NCI-H1694 treated with DMSO at 0.1 percent for 48 hours (cell line): ENCODE data around the gene APOBEC4.
A peak's percentile ranks its signal among the peaks of the same experiment; 100 is the strongest.
"Not testable (repeated sequence)": the region's sequence is repeated elsewhere in the genome, so short reads cannot be mapped to it uniquely, and the experiment has no call there.

Source experiments
- DNase-seq: peaks from one replicate; lab custom pipeline; 2025; lab: John Stamatoyannopoulos, UW

The APOBEC4 gene

DNA sequence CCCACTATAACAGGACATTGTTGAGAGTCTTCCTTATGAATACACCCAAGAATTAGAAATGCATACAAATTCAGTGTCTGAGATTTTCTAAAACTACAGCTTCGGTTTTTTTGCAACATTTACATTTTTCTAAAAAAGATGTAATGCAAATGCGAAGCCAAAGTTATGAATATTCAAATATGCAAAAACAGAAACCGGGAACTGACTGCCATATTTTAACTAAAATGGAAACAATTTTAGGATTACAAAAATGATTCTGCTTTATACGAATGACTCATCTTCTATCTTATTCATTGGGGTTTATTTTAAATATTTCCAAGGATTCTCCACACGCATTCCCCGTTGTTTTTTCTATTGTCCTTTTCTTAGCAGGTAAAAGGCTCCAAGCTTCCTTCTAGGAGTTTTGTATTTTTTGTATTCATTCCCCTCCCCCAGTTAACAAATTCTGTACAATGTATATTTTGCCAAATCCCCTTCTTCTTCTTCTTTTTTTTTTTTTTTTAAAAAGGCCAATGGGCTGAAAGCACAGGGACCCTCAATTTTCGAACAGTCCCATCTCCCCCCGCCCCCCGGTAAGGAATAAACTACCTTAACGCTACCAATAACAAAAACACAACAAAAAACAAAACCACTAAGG, 18.6 kb downstream of the APOBEC4 start:
- no peak for DNase-seq

DNA sequence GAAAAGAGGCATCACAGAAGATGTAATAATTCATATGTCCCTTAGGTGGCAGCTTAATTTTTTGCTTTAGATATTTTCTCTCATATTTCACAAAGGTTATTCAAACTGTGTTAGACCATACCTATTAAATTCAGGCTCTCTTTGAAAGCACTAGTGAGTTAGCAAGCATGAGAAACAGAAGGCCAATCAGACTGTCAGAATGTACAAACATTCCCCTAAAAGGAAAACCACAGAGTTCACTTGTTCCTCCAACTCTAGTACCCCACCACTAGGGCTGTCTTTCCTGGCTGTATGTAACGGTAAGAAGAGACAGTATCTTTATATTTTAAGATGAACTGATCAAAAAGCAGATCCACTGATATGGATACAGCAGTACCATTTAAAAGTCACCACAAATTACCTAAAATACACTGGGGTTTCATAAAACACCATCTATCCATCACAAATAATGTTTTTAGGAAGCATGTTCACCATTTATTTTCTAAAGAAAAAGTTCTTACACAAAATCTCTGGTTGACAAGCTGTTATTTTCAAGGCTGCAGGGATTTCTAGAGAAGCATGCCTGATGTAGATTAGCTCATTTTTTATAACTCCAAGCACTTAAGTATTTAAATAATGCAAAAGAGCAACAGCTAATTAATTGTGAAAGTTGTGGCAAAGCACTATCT, 19.3 kb downstream of the APOBEC4 start:
- peak; percentile 88 for DNase-seq

DNA sequence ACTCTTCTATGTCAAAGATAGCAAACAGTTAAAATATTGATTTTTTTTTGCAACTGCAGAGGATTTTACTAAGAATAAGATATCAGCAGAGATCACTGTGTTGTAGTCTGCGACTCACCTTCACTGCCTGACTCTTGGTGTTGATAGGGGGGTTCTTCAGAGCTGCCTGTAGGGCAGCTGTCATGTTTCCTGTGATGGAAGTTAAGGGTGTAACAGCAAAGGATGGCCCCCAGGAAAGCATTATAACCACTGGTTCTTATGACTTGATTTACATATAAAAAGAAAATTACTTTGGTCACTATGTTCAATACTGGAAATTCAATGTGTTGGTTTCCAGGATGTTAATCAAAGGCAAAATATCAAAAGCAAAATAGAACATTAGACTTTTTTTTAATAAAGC, 20.2 kb downstream of the APOBEC4 start:
- DNase-seq = no peak

DNA sequence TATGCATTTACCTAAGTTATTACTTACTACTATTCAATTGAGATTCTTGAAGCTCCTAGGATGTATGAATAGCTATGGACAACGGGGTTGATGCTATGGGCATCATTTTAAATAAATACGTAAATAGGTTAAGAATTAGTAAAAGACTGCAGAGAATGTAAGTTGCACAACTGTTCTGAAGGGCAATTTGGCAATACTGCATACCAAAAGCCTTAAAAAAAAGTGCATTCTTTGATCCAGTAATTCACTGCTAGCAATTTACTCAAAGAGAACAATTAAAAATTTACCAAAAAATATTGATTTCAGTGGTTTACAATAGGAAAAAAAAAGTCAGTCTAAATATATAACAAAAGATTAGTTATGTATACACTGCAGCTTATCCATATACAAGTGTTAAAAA, 21.0 kb downstream of the APOBEC4 start:
- no peak for DNase-seq

DNA sequence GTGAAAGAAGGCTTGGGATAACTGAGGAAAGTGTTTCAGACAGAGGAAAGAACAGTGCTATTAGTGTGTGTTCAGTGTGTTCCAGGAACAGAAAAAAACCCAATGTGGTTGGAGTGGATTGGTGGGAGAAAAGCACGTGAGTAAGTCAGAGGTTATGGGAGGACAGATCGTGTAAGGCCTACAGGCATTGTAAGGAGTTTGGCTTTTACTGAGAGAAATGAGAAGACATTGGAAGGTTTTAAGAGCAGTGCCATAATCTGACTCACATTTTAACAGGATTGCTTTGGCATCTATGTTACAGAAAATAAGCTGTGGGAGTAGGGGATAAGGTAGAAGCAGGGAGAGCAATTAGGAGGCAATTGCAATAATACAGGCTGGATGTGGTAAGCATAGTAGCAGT, 22.4 kb downstream of the APOBEC4 start:
- DNase-seq = no peak

DNA sequence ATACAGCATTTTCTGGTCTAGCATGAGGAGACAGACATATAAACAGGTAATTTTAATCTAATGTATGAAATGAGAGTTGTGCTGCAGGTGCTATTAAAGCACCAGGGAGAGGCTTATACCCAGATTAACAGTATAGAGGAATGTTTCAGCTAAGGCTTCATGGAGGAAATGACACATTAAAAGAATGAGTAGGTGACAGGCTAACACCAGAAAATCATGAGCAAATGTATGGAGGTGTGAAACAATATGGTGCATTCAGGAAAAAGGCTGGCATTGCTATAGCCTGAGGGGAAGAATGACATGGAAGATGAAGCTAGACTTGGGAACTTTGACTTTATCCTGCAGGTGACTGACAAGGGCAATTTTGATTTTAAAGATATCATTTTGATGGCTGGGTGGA, 24.6 kb downstream of the APOBEC4 start:
- DNase-seq = no peak

DNA sequence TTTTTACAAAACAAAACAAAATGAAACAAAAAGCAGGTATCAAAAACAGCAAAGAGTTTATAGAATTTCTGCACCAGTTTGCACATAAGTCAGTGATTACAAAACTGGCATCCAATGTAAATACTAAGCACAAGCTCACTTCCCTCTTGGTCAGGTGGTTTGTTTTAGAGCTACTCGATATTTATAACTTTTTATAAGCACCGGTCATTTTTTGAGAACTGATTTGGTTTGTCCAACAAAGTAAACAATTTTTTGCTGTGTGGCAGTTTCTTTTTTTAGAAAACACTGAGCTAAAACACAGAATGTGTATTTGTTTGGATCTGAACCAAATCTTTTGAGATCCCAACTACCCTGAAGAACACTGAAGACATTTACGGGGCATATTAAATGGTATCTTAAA, 26.9 kb downstream of the APOBEC4 start:
- DNase-seq = not testable (repeated sequence)

DNA sequence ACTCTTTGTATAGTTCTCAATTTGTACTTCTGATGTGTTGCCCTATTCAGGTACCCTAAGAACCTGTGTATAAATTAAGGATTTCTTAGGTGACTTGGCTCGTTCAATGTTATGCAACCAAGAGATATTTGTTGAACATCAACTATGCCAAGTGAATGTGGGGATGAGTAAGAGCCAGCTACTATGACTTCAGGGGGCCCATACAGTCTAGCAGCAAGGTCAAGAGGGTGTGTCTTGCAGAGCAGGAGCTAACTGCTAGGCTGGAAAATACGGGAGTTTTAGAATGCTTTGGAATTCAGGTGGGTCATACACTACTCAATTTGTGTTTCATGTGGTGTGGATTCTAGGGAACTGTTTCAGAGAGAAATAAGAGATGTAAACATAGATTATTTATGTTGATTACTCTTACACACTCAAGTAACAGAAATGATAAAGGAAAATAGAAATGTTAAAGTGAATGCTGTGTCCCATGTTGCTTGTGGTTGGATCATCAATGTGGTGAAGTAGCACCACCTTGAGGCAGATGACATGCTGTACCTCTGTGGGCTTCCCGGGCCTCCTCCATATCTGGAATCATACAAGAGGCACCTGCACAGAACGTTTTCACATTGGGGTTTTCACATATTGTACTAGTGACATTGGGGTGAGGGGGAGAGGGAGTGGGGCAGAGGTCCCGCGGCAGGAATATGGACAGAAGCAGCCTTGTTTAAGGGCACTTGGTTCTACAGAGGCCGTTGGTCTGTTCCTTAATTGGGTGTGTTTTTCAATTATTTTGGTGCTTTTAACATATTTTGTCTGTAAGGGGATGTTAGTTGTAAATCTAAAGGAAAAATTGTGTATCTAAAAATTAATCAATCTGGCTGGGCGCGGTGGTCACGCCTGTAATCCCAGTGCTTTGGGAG, 30.0 kb downstream of the APOBEC4 start:
- DNase-seq = peak; percentile 64

DNA sequence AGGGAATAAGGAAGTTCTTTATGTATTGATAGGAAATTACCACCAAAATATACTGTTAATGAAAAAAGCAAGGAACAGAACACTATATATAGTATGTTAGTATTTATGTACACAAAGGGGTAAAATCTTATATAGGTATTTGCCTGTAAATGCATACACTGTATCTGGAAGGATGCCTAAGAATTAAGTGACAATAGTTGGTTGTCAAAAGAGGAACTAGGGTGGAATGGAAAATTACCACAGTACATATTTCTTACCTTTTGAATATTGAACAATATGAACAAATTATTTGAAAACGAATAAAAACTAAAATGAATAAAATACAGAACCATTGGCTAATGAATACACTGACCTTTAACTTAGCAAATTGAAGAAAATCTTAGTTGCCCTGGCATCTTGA, 31.1 kb downstream of the APOBEC4 start:
- DNase-seq = no peak

DNA sequence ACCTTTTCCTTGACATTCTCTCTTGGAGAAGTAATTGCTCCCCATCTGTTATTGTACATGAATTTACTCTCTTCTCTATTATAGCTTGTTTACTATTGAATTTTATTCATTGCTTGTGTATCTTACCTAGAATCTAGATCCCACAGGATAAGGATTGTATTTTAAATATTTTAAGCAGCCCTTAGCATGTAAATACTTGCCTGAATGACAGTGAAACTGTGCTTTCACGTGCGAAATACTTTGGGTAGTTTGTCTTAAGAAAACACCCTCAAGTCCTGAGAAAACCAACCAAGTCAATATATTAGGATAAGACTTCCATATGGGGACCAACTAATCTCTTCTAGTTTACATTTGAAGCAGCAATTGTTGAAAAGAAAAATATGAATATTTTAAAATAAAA, 32.8 kb downstream of the APOBEC4 start:
- no peak for DNase-seq

DNA sequence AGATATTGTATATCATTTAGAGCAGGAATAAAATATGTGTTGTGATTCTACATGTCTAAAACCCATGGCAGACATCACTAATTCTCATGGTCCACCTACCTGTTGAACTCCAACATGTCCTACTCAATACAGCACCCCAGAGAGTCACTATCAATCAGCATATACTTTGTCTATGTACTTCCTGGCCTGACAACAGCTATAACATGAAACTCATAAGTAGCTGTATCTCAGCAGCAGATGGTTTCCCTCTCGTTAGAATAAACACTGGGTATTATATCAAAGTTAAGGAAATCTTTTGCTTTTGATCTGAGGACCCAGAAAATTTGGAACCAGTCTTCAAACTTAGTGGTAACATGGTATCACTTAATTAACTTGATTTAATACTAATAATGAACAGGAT, 33.3 kb downstream of the APOBEC4 start:
- DNase-seq = no peak

DNA sequence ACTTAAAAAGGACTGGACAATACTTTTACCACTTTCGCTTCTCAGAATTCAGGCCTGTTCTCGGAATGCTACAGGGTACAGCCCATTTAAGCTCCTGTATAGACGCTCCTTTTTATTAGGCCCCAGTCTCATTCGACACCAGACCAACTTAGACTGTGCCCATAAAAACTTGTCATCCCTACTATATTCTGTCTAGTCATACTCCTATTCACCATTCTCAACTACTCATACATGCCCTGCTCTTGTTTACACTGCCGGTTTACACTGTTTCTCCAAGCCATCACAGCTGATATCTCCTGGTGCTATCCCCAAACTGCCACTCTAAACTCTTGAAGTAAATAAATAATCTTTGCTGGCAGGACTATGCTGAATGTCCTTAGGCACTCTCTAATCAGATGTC, 34.9 kb downstream of the APOBEC4 start:
- DNase-seq = not testable (repeated sequence)

DNA sequence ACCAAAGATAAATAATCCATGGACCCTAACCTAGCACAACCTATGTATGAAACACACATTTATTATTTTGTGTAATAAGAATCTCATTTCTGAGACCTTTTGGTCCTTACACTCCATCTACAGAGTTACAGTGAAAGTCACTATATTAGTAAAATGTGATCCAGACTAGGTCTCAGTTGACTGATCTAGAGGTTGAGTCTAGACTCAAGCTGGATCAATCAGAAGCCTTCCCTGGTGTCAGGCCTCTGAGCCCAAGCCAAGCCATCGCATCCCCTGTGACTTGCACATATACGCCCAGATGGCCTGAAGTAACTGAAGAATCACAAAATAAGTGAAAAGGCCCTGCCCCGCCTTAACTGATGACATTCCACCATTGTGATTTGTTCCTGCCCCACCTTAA, 40.1 kb downstream of the APOBEC4 start:
- DNase-seq = not testable (repeated sequence)

DNA sequence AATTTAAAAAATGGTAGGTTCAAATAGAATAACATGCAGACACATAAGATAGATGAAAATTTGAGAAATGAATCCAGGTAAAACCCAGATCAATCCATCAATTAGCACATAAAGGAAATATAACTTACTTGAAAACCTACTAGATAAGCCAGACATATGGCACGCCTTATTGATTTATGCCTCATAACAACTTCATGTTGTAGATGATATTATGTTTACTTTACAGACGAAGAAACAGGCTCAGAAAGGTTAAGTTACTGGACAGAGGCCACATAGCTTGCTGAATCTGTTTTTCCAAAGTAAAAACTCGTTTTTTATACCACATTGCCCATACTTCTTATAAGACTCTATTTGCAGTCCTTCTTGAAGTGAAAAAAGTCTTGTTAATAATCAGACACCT, 40.7 kb downstream of the APOBEC4 start:
- DNase-seq = no peak

DNA sequence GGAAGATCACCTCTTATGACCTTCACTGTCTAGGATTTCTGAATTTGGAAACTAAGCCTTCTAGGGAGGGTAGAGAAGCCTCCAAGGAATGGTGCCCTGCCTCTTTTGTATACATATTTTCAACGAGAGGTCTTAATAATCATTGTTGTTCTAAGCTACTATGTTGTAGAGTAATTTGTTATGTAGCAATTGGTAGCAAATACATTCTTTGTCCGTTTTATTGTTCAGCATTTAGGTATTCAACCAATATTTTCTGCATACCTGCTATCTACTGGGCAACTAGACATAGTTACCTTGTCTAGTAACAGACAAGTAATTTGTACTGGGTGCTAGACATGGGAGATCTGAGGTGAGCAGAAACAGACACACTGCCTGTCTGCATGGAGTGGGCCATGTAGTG, 42.1 kb downstream of the APOBEC4 start:
- no peak for DNase-seq

DNA sequence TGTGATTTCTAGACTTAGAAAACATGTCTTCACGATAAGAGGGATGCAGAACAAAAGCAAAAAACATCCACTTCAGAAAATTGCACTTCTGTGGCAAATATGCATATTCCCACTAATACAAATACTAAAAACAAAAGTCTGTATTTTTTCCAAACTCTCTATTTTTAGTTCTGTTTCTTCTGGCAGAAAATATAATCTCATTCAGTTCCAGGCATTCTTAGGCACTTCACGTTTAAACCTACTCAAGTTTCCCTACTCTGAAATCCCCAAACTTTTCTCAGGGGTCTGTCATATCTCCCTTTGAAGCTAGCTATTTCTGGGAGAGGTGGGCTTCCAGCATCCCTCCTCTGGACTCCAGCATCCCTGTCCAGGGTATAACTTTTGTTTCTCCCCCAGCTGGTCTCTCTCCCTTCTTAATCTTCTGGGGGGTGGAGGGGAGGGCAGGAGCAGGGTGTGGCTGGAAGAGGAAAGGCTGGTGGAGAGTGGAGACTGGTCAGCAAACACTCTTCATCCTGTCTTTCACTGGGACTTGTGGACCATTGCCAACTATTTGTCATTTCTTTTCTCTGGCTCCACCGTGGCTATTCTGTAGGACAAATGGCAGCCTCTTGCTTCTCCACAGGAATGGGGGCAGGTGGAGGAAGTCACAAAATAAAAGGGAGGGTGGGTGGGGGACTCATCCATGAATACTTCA, 43.2 kb downstream of the APOBEC4 start:
- no peak for DNase-seq

DNA sequence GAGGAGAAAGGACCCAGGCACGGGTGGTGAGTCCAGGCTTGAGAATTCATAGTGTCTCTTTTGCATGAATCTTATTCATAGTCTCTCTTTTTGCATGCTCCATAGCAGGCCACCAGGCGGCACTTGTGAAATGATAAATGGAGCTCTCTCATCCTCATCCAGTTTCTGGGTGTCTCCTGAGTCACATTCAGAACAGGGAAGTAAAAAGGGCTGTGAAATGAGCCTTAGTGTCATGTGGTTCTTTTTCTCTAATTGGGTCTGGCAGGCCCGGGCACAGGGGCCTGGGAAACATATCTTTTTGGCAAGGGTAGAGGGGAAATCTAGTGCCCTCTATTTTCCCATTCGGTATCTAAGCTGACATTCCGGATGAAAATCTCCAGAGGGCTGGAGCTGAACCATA, 43.8 kb downstream of the APOBEC4 start:
- DNase-seq = peak; percentile 36

DNA sequence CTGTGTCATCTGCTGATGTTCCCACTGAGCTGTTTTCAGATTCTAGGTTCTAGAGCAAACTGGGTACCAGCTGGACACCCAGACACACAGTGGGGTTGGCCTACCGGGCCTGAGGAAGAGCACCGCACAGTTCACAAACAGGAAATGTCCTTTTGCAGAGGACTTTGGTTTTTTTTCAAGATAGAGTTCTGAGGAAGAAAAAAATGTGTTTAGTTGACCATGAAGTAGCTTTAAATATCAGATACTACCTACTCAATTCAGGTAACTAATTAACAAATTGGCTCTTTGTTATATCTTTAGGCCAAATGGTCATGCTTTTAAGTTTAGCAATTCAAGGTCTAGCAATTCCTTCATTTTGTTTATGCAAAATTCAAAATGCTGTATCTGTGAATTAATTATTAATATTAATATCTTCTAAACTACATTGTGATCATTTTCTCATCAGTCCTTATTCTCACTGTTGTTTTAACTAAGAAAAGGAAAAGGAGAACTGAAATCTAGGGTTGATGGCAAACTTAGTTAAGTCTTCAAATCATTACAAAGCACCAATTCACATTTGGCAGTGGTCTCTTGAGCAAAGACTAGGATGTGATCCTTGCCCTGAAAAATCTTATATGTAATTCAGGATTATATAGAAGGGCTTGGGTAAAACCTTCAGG, 45.7 kb downstream of the APOBEC4 start:
- DNase-seq = no peak

DNA sequence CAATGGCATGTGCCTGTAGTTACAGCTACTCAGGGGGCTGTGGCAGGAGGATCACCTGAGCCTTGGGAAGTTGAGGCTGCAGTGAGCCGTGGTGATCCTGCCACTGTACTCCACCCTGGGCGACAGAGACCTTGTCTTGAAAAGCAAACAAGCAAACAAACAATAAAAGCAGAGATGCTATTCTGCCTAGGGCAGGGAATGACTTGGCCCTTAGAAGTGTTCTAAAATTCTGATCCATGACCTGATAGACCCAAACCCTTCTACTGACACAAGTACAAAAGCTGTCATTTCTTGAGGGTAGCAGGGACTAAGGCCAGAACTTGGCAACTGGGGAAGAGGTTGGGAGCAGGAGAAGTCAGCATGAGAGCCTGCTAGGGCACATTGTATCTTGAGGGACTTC, 47.2 kb downstream of the APOBEC4 start:
- DNase-seq = no peak

DNA sequence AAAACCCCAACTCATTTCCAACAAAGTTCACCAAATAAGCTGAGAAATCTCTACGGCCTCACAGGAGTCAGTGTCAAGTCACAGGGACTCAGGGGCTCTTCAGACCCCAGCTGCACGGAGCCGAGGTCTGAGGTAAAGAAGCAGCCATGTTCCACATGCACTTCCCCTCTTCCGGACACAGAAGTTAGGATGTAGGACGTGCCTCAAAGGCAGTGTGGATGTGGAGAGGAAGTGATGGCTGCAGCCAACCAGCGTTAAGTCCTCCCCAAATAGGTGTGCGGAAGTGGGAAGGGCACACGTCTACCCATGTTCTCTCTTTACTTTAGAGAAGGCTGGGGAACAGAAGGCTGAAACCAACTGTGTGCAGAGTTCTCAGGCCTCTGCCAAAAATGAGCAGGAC, 48.3 kb downstream of the APOBEC4 start:
- DNase-seq = no peak

DNA sequence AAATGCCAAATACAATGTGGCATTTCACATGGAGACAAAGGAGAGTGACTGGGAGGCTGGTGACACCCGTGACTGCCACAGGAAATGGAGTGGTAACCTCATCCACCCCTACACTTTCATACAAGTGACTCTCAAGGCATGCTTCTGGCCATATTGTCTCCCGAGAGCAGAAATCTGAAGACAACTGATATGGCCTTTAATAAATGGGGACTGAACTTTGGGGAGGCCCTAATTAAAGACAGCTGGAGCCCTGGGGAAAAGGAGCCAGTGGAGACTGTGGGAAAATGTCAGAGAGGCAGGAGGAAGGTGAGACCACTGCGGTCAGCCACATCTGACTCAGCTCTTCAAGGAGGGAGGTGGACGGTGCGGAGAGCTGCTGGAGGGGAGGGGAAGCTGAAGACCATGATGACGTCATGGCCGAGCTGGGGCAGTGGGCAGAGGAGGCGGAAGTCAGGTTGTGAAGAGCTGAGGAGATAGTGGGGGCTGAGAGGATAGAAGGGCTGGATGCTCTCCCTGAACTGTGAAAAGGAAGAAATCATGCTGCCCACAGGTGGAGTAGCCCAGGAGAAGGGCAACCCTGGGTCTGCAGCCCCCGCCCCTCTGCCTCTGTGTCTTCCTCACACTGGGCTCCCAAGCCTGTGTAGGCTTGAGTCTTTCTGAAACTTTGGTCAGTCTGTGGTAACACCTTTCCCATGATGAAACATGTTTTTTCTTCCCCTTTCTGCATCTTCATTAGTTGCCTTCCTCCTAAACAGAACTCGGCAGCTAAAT, 48.9 kb downstream of the APOBEC4 start:
- DNase-seq = no peak
